ENCODE data around the gene LENEP. TPM values are rescaled to one million over a fixed set of nuclear protein-coding genes. Genes with fewer than 3 reads are reported as not detected.

The LENEP gene
- total RNA-seq, 1 experiment from 2014 or later, result 2.8 TPM

- no peak overlapping the region for H2BK15ac ChIP-seq (ENCODE audit: low read depth, low read length)
- H3K27ac ChIP-seq (ENCODE audit: insufficient read length, low read depth, low read length), result peak overlapping the region; percentile 97
- H4K91ac ChIP-seq (ENCODE audit: insufficient read length, low read depth, low read length), result no peak overlapping the region
- peak overlapping the region; percentile 8 for H4K5ac ChIP-seq (ENCODE audit: insufficient read length, low read depth, low read length)
- peaks cover 4% of the 10 kb centered on the region; the same call in 1 of the 2 replicates for H3K4me1 ChIP-seq (ENCODE audit: insufficient read depth, low read length)
- H3K56ac ChIP-seq (ENCODE audit: insufficient read length, low read depth, low read length), result no peak overlapping the region
- no peak overlapping the region for H2AK5ac ChIP-seq (ENCODE audit: insufficient read length, low read length)
- peak overlapping the region; percentile 68 for H3K4me2 ChIP-seq (ENCODE audit: insufficient read depth, insufficient read length, low read length)
- H3K36me3 Mint-ChIP-seq (ENCODE audit: insufficient read depth in 1 of 3, low read depth in 3 of 3), result peaks cover 13 to 32% (median 14%) of the 10 kb centered on the region in 3 experiments
- peak overlapping the region; percentile 74; the same call in 1 of the 2 replicates for H3K14ac ChIP-seq (ENCODE audit: insufficient read depth, low read length)
- H2BK120ac ChIP-seq (ENCODE audit: low read depth, low read length, poor library complexity, severe bottlenecking), result peak overlapping the region; percentile 67
- peak overlapping the region; percentile 23 for H3K9ac ChIP-seq (ENCODE audit: extremely low read depth, insufficient read length, low read length)
- H3K9me3 Mint-ChIP-seq, result no peaks in the 10 kb centered on the region
- no peaks in the 10 kb centered on the region for H3K27me3 Mint-ChIP-seq (ENCODE audit: low read depth)
- H3T11ph ChIP-seq (ENCODE audit: low read length), result peak overlapping the region; percentile 40
- peak overlapping the region; percentile 2 for H2BK12ac ChIP-seq (ENCODE audit: insufficient read length, low read depth, low read length)
- H3K4me3 Mint-ChIP-seq, result no peak overlapping the region; a peak in 1 of 5 replicates
- H4K8ac ChIP-seq (replicated peaks; ENCODE audit: insufficient read length, low read depth, low read length), result no peak overlapping the region
- peaks cover 7% of the 10 kb centered on the region for H3K79me1 ChIP-seq (ENCODE audit: insufficient read depth, low read depth, low read length, poor library complexity, severe bottlenecking)
- H2BK20ac ChIP-seq (ENCODE audit: low read depth, low read length, poor library complexity, severe bottlenecking), result no peak overlapping the region
- H3K79me2 ChIP-seq (ENCODE audit: insufficient read depth, low read length), result peaks cover 31% of the 10 kb centered on the region
- no peaks in the 10 kb centered on the region for H4K20me1 ChIP-seq (ENCODE audit: control insufficient read depth, insufficient read depth, insufficient read length)
- no peaks in the 10 kb centered on the region for H3K9me3 ChIP-seq (ENCODE audit: control insufficient read depth, low read depth, low read length)
- H2BK5ac ChIP-seq (ENCODE audit: insufficient read length, low read length), result peak overlapping the region; percentile 5
- H3K4ac ChIP-seq (ENCODE audit: low read depth, low read length), result no peak overlapping the region; the same call in 1 of the 2 replicates
- H3K27ac Mint-ChIP-seq, result no peak overlapping the region; a peak in 4 of 7 replicates
- no CpG with 5 or more reads among the region's 3 CpGs for WGBS (ENCODE audit: extremely low coverage, insufficient read length, low lambda C conversion rate)
- H3K18ac ChIP-seq (ENCODE audit: insufficient read length, low read depth, low read length), result peak overlapping the region; percentile 78
- H3K23me2 ChIP-seq (ENCODE audit: insufficient read length, low read depth, low read length, poor library complexity, severe bottlenecking), result peaks cover 42% of the 10 kb centered on the region
- peaks cover 40 to 43% of the 10 kb centered on the region in 2 experiments for H3K4me1 Mint-ChIP-seq
- no peak overlapping the region for H2AFZ ChIP-seq (ENCODE audit: low read length)
- H3K23ac ChIP-seq (ENCODE audit: insufficient read length, low read depth, low read length), result no peak overlapping the region
- no peak for DNase-seq
- no peaks in the 10 kb centered on the region for H3K27me3 ChIP-seq (ENCODE audit: insufficient read depth, low read length)
- no peak for TF ChIP-seq CTCF (conservative IDR thresholded peaks at IDR 0.05)
These were observed 21.2 kb upstream of the LENEP start for GRCh38 chr1:154972213-154972516.
